Neural cell (in vitro differentiated cells): Measurements from ENCODE around the gene TIAM2.

Experiments
- EP300 ChIP-seq: fragments of 450-650 bp; conservative IDR thresholded peaks from 2 replicates; pipeline ENCODE4 v1.6.1; 2014; ENCODE audit warnings: antibody characterized with exemption, mild to moderate bottlenecking, moderate library complexity; ENCODE audit not compliant: poor library complexity, severe bottlenecking
- EZH2 ChIP-seq: fragments of 200-600, 300-800 bp; shearing (Covaris generic), sonication (generic); IDR thresholded peaks from 2 replicates; pipeline ENCODE4 v1.6.1; 2014; ENCODE audit warnings: antibody characterized with exemption, low read length, borderline replicate concordance, mild to moderate bottlenecking; ENCODE audit not compliant: insufficient read depth, poor library complexity, severe bottlenecking
- RAD21 ChIP-seq: fragments of 450-650 bp; conservative IDR thresholded peaks from 2 replicates; pipeline ENCODE4 v1.6.1; 2014; ENCODE audit warnings: antibody characterized with exemption, mild to moderate bottlenecking, moderate library complexity
- SMC3 ChIP-seq: fragments of 450-650 bp; conservative IDR thresholded peaks from 2 replicates; pipeline ENCODE4 v1.6.1; 2014; ENCODE audit warnings: antibody characterized with exemption, mild to moderate bottlenecking, moderate library complexity; ENCODE audit not compliant: poor library complexity
- TAF1 ChIP-seq: IDR thresholded peaks from 2 replicates; pipeline ENCODE4 v1.6.1; 2012; ENCODE audit warnings: low read depth
- TF ChIP-seq, protein P1 (sequence below): fragments of 450-650 bp; IDR thresholded peaks from 2 replicates; pipeline ENCODE4 v1.5.1; 2014; ENCODE audit warnings: antibody characterized with exemption, mild to moderate bottlenecking, moderate library complexity; ENCODE audit not compliant: poor library complexity, severe bottlenecking
- TF ChIP-seq, protein P2 (sequence below): IDR thresholded peaks from 2 replicates; pipeline ENCODE4 v1.6.1; 2012; ENCODE audit warnings: borderline replicate concordance

DNA sequence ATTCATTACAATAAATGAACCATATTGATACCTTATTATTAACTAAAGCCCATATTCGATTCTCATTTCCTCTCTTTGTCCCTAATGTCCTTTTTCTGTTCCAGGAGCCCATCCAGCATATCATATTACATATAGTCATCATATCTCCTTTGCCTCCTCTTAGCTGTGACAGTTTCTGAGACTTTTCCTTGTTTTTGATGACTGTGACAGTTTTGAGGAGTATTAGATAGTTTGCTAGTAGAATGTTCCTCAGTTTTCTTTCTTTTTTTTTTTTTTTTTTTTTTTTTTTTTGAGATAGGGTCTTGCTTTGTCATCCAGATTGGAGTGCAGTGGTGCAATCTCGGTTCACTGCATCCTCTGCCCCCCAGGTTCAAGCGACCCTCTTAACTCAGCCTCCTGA lies 61.6 kb downstream of the TIAM2 start:
- TF ChIP-seq, protein P1, sequence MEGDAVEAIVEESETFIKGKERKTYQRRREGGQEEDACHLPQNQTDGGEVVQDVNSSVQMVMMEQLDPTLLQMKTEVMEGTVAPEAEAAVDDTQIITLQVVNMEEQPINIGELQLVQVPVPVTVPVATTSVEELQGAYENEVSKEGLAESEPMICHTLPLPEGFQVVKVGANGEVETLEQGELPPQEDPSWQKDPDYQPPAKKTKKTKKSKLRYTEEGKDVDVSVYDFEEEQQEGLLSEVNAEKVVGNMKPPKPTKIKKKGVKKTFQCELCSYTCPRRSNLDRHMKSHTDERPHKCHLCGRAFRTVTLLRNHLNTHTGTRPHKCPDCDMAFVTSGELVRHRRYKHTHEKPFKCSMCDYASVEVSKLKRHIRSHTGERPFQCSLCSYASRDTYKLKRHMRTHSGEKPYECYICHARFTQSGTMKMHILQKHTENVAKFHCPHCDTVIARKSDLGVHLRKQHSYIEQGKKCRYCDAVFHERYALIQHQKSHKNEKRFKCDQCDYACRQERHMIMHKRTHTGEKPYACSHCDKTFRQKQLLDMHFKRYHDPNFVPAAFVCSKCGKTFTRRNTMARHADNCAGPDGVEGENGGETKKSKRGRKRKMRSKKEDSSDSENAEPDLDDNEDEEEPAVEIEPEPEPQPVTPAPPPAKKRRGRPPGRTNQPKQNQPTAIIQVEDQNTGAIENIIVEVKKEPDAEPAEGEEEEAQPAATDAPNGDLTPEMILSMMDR: no peak
- TF ChIP-seq EP300: no peak
- no peak for TF ChIP-seq TAF1
- TF ChIP-seq RAD21: no peak
- no peak for TF ChIP-seq EZH2
- TF ChIP-seq, protein P2, sequence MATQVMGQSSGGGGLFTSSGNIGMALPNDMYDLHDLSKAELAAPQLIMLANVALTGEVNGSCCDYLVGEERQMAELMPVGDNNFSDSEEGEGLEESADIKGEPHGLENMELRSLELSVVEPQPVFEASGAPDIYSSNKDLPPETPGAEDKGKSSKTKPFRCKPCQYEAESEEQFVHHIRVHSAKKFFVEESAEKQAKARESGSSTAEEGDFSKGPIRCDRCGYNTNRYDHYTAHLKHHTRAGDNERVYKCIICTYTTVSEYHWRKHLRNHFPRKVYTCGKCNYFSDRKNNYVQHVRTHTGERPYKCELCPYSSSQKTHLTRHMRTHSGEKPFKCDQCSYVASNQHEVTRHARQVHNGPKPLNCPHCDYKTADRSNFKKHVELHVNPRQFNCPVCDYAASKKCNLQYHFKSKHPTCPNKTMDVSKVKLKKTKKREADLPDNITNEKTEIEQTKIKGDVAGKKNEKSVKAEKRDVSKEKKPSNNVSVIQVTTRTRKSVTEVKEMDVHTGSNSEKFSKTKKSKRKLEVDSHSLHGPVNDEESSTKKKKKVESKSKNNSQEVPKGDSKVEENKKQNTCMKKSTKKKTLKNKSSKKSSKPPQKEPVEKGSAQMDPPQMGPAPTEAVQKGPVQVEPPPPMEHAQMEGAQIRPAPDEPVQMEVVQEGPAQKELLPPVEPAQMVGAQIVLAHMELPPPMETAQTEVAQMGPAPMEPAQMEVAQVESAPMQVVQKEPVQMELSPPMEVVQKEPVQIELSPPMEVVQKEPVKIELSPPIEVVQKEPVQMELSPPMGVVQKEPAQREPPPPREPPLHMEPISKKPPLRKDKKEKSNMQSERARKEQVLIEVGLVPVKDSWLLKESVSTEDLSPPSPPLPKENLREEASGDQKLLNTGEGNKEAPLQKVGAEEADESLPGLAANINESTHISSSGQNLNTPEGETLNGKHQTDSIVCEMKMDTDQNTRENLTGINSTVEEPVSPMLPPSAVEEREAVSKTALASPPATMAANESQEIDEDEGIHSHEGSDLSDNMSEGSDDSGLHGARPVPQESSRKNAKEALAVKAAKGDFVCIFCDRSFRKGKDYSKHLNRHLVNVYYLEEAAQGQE: no peak
- no peak for TF ChIP-seq SMC3
